Hematopoietic multipotent progenitor cell (in vitro differentiated cells): ENCODE measurements around the gene FOXL2. TPM values are rescaled to one million over a fixed set of nuclear protein-coding genes. Genes with fewer than 3 reads are reported as not detected.
"Not testable (repeated sequence)": the region's sequence is repeated elsewhere in the genome, so short reads cannot be mapped to it uniquely, and the experiment has no call there.

Experiments
- DNase-seq, 3 donors: peaks; one replicate each; pipeline ENCODE4 v3.0.0-alpha.2; 2011 to 2015; ENCODE audit warnings: low read depth in 2 of 3, low spot score in 2 of 3
- total RNA-seq: library from RNA; depleted of rRNA; stranded (reverse); fragments of >200 nt; gene quantifications from one replicate; pipeline ENCODE4 v1.2.3, GENCODE V29; 2012

FOXL2 gene
- total RNA-seq, 1 donor, result under 0.01 TPM

- DNase-seq, result no peak
Observed at GRCh38 chr3:138933981-138934691, 12.8 kb downstream of the FOXL2 start.

- no peak for DNase-seq
Observed at GRCh38 chr3:138933068-138933668, 13.8 kb downstream of the FOXL2 start.

GRCh38 chr3:138928727-138929372 lies 18.1 kb downstream of the FOXL2 start:
- no peak for DNase-seq

GRCh38 chr3:138923531-138923994 lies 23.4 kb downstream of the FOXL2 start:
- peak; percentile 76 to 96 (median 84) for DNase-seq

- not testable (repeated sequence) for DNase-seq
Observed at GRCh38 chr3:138922400-138922799, 24.5 kb downstream of the FOXL2 start.

GRCh38 chr3:138921316-138922292 lies 25.3 kb downstream of the FOXL2 start:
- no peak for DNase-seq

GRCh38 chr3:138919325-138919724 lies 27.6 kb downstream of the FOXL2 start:
- DNase-seq, result no peak

GRCh38 chr3:138916824-138917223 lies 30.1 kb downstream of the FOXL2 start:
- DNase-seq, result no peak

GRCh38 chr3:138915503-138916498 lies 31.1 kb downstream of the FOXL2 start:
- DNase-seq, result peak; percentile 67 to 95 (median 90)

GRCh38 chr3:138914870-138915502 lies 32.0 kb downstream of the FOXL2 start:
- DNase-seq, result no peak

GRCh38 chr3:138913766-138914165 lies 33.2 kb downstream of the FOXL2 start:
- no peak for DNase-seq

- DNase-seq, result no peak
Observed at GRCh38 chr3:138912237-138912636, 34.7 kb downstream of the FOXL2 start.

GRCh38 chr3:138911621-138912020 lies 35.3 kb downstream of the FOXL2 start:
- DNase-seq, result no peak

GRCh38 chr3:138909904-138910303 lies 37.0 kb downstream of the FOXL2 start:
- DNase-seq, result no peak

GRCh38 chr3:138908846-138909245 lies 38.1 kb downstream of the FOXL2 start:
- DNase-seq, result no peak

- no peak for DNase-seq
Observed at GRCh38 chr3:138907539-138907938, 39.4 kb downstream of the FOXL2 start.

GRCh38 chr3:138902171-138902570 lies 44.8 kb downstream of the FOXL2 start:
- DNase-seq, result no peak

GRCh38 chr3:138901567-138901966 lies 45.4 kb downstream of the FOXL2 start:
- no peak for DNase-seq
